Loucy (cell line): ENCODE measurements around the gene KCND2.

Experiments used
- H2AFZ ChIP-seq: fragments of 200-600 bp; sonication (generic); 2 replicates; pipeline ENCODE4 v1.6.0; 2016; ENCODE audit warnings: antibody characterized with exemption, mild to moderate bottlenecking, low read length, moderate library complexity
- H3F3A ChIP-seq: fragments of 200-600 bp; 2 replicates; pipeline ENCODE4 v1.6.0; 2016; ENCODE audit warnings: antibody characterized with exemption, low read depth, mild to moderate bottlenecking
- H3K27me3 ChIP-seq: fragments of 200-600 bp; sonication (generic); 2 replicates; pipeline ENCODE4 v1.6.1; 2014; ENCODE audit warnings: low read length, mild to moderate bottlenecking; ENCODE audit not compliant: insufficient read depth, poor library complexity, severe bottlenecking
- H3K36me3 ChIP-seq: fragments of 200-600 bp; sonication (generic); 2 replicates; pipeline ENCODE4 v1.6.1; 2016; ENCODE audit warnings: low read length; ENCODE audit not compliant: insufficient read depth
- H3K4me1 ChIP-seq: fragments of 200-600 bp; sonication (generic); 2 replicates; pipeline ENCODE4 v1.5.1; 2014; ENCODE audit warnings: low read length, mild to moderate bottlenecking; ENCODE audit not compliant: insufficient read depth, poor library complexity, severe bottlenecking
- H3K4me2 ChIP-seq: fragments of 200-600 bp; sonication (generic); 2 replicates; pipeline ENCODE4 v1.6.0; 2014; ENCODE audit warnings: antibody characterized with exemption, low read length, low read depth, mild to moderate bottlenecking; ENCODE audit not compliant: poor library complexity, severe bottlenecking
- H3K4me3 ChIP-seq: fragments of 200-600 bp; sonication (generic); 2 replicates; pipeline ENCODE4 v1.5.1; 2014; ENCODE audit warnings: low read length, mild to moderate bottlenecking, mixed read lengths; ENCODE audit not compliant: poor library complexity, severe bottlenecking
- H3K79me2 ChIP-seq: fragments of 200-600 bp; sonication (generic); 2 replicates; pipeline ENCODE4 v1.6.1; 2014; ENCODE audit warnings: low read length; ENCODE audit not compliant: insufficient read depth
- H3K9ac ChIP-seq: fragments of 200-600 bp; sonication (generic); 2 replicates; pipeline ENCODE4 v1.6.0; 2014; ENCODE audit warnings: mild to moderate bottlenecking, low read depth, low read length, moderate library complexity; ENCODE audit not compliant: poor library complexity, severe bottlenecking
- H3K9me2 ChIP-seq: fragments of 200-600 bp; sonication (generic); replicated peaks from 2 replicates; pipeline ENCODE4 v1.6.1; 2016; ENCODE audit warnings: low read depth, low read length, mixed read lengths
- H3K9me3 ChIP-seq: fragments of 200-600 bp; sonication (generic); 2 replicates; pipeline ENCODE4 v1.6.1; 2014; ENCODE audit warnings: mild to moderate bottlenecking, antibody characterized with exemption, low read length, low read depth; ENCODE audit not compliant: insufficient read depth
- H4K20me1 ChIP-seq: fragments of 200-600 bp; sonication (generic); 2 replicates; pipeline ENCODE4 v1.6.0; 2014; ENCODE audit warnings: antibody characterized with exemption, low read length, mild to moderate bottlenecking; ENCODE audit not compliant: insufficient read depth, poor library complexity, severe bottlenecking
- CTCF ChIP-seq: fragments of 200-600 bp; sonication (generic); conservative IDR thresholded peaks from 2 replicates; pipeline ENCODE4 v1.5.1; 2014; ENCODE audit warnings: mild to moderate bottlenecking, antibody characterized with exemption, low read length
- EZH2phosphoT487 ChIP-seq: fragments of 200-600 bp; IDR thresholded peaks from 2 replicates; pipeline ENCODE4 v1.6.1; 2018; ENCODE audit warnings: antibody characterized with exemption, mild to moderate bottlenecking, moderate library complexity, borderline replicate concordance

The KCND2 gene

GRCh38 chr7:120272701-120273475 lies at the start of gene KCND2:
Gene KCND2, plus strand, starts transcription at chr7:120273175.
- no peaks in the 10 kb centered on the region for H4K20me1 ChIP-seq
- H3K4me2 ChIP-seq: no peak within 1 kb of the TSS
- H3K9me2 ChIP-seq: no peaks in the 10 kb centered on the region
- no peaks in the 10 kb centered on the region for H3K79me2 ChIP-seq
- no peaks in the 10 kb centered on the region for H3K27me3 ChIP-seq
- TF ChIP-seq CTCF (no peak), EZH2phosphoT487 (no peak)
- H3K9ac ChIP-seq: no peak within 1 kb of the TSS
- no peak within 1 kb of the TSS for H3K4me3 ChIP-seq
- no peaks in the 10 kb centered on the region for H3K9me3 ChIP-seq
- no peaks in the 10 kb centered on the region for H3K36me3 ChIP-seq
- H3K4me1 ChIP-seq: no peaks in the 10 kb centered on the region
- no peak within 1 kb of the TSS for H2AFZ ChIP-seq
- H3F3A ChIP-seq: no peaks in the 10 kb centered on the region

GRCh38 chr7:120226188-120226587 lies 46.8 kb upstream of the KCND2 start:
- TF ChIP-seq EZH2phosphoT487 (no peak), CTCF (no peak)
- H3K4me1 ChIP-seq: no peaks in the 10 kb centered on the region

GRCh38 chr7:120227255-120227654 lies 45.7 kb upstream of the KCND2 start:
- Histone ChIP-seq H3K4me1 (no peaks in the 10 kb centered on the region), H4K20me1 (no peaks in the 10 kb centered on the region), H3K27me3 (no peaks in the 10 kb centered on the region), H3K9ac (no peak overlapping the region), H3K4me2 (no peak overlapping the region), H2AFZ (no peak overlapping the region), H3K4me3 (no peak overlapping the region), H3F3A (no peaks in the 10 kb centered on the region), H3K36me3 (no peaks in the 10 kb centered on the region), H3K79me2 (no peaks in the 10 kb centered on the region), H3K9me2 (no peaks in the 10 kb centered on the region), H3K9me3 (no peaks in the 10 kb centered on the region)
- TF ChIP-seq CTCF (no peak), EZH2phosphoT487 (no peak)

More at GRCh38 chr7:120226188-120226587, 46.8 kb upstream of the KCND2 start:
- Histone ChIP-seq H2AFZ (no peak overlapping the region), H3K4me2 (no peak overlapping the region), H3K27me3 (no peaks in the 10 kb centered on the region), H3K4me3 (no peak overlapping the region), H3K9ac (no peak overlapping the region), H3F3A (no peaks in the 10 kb centered on the region), H3K36me3 (no peaks in the 10 kb centered on the region), H3K79me2 (no peaks in the 10 kb centered on the region), H3K9me3 (no peaks in the 10 kb centered on the region), H4K20me1 (no peaks in the 10 kb centered on the region), H3K9me2 (no peaks in the 10 kb centered on the region)
